Lower leg skin (tissue), 4 donors: ENCODE data around the gene ZBTB47. TPM values are rescaled to one million over a fixed set of nuclear protein-coding genes. Genes with fewer than 3 reads are reported as not detected.

ENCODE experiments used
- DNase-seq, 2 donors: peaks; one replicate each; pipeline ENCODE4 v3.0.0-alpha.2; 2019; ENCODE audit warnings: low spot score in 2 of 2
- H3K4me3 ChIP-seq: fragments of 200-600 bp; sonication (generic); 2 replicates; pipeline ENCODE4 v1.5.1; 2017; ENCODE audit warnings: mild to moderate bottlenecking, low read depth; ENCODE audit not compliant: poor library complexity, severe bottlenecking
- CTCF ChIP-seq, 3 donors: fragments of 450-650 bp; IDR thresholded peaks; one replicate each; pipeline ENCODE4 v1.5.1; 2016; ENCODE audit warnings: antibody characterized with exemption in 3 of 3, mild to moderate bottlenecking in 3 of 3, moderate library complexity in 2 of 3
- POLR2A ChIP-seq, 2 donors: fragments of 450-650 bp; IDR thresholded peaks; one replicate each; pipeline ENCODE4 v1.6.1; 2016 to 2017; ENCODE audit warnings: antibody characterized with exemption in 2 of 2, mild to moderate bottlenecking in 1 of 2, moderate library complexity in 1 of 2
- WGBS, 2 donors: methylation state at CpG; one replicate each; pipeline ENCODE4 v1.1.5; 2018; 5-methylcytosine and 5-hydroxymethylcytosine counted together
- intact Hi-C: fragments of 100-400 bp; cut with DNase I; formaldehyde crosslinking; loops from one replicate; pipeline ENCODE4 v1.15.0; 2023; ENCODE audit warnings: low total_unique reads
- total RNA-seq, 4 donors: library from RNA; depleted of rRNA; stranded (reverse); fragments of >200 nt; gene quantifications; one replicate each; pipeline ENCODE4 v1.1.0, GENCODE V29; 2016

ZBTB47 gene
- total RNA-seq, 4 donors from 2014 or later: 14.4 to 25.8 (median 21.2) TPM

GRCh38 chr3:42637001-42637400 is 16.5 kb upstream of the ZBTB47 start:
- intact Hi-C loops: no loop called here

GRCh38 chr3:42638339-42638842 is 15.1 kb upstream of the ZBTB47 start:
- intact Hi-C loops: no loop called here
- TF ChIP-seq CTCF (IDR thresholded peaks at IDR 0.05) (no peak), POLR2A (IDR thresholded peaks at IDR 0.05) (no peak)

More at GRCh38 chr3:42637001-42637400, 16.5 kb upstream of the ZBTB47 start:
- TF ChIP-seq CTCF (IDR thresholded peaks at IDR 0.05): no peak
- no peak for TF ChIP-seq POLR2A (IDR thresholded peaks at IDR 0.05)
- 83 to 87% methylated on average over 6 of the region's 6 CpGs for WGBS, 2 donors
- H3K4me3 ChIP-seq: no peak overlapping the region
- no peak for DNase-seq

GRCh38 chr3:42639192-42639591 is 14.3 kb upstream of the ZBTB47 start:
- TF ChIP-seq CTCF (IDR thresholded peaks at IDR 0.05) (no peak), POLR2A (IDR thresholded peaks at IDR 0.05) (no peak)
- H3K4me3 ChIP-seq: no peak overlapping the region
- no peak for DNase-seq
- intact Hi-C loops: no loop called here
- WGBS, 2 donors: 85 to 91% methylated on average over 6 of the region's 6 CpGs

More at GRCh38 chr3:42638339-42638842, 15.1 kb upstream of the ZBTB47 start:
- 77 to 85% methylated on average over 6 of the region's 6 CpGs for WGBS, 2 donors
- no peak overlapping the region for H3K4me3 ChIP-seq
- DNase-seq: no peak

GRCh38 chr3:42640129-42640528 is 13.4 kb upstream of the ZBTB47 start:
- TF ChIP-seq CTCF (IDR thresholded peaks at IDR 0.05): no peak
- TF ChIP-seq POLR2A (IDR thresholded peaks at IDR 0.05): no peak
- intact Hi-C loops: no loop called here
- H3K4me3 ChIP-seq: no peak overlapping the region
- no peak for DNase-seq

GRCh38 chr3:42640771-42641370 is 12.6 kb upstream of the ZBTB47 start:
- TF ChIP-seq POLR2A (IDR thresholded peaks at IDR 0.05) (no peak), CTCF (IDR thresholded peaks at IDR 0.05) (no peak)
- H3K4me3 ChIP-seq: no peak overlapping the region
- WGBS, 2 donors: 89 to 95% methylated on average over 6 of the region's 6 CpGs
- intact Hi-C loops: no loop called here
- no peak for DNase-seq
